Small intestine (tissue), 7 donors: ENCODE results near the gene TPCN2. TPM values are rescaled to one million over a fixed set of nuclear protein-coding genes. Genes with fewer than 3 reads are reported as not detected.

ENCODE experiments used
- DNase-seq, 2 donors: peaks; one replicate each; pipeline versions ENCODE4 v3.0.0 to v3.0.0-alpha.2; 2013
- FAIRE-seq: peaks from 2 replicates; lab custom pipeline; 2012; peaks lifted over from hg19 to GRCh38; lab: Jason Lieb, UNC
- H3K27ac ChIP-seq, 3 donors: one replicate each; pipeline ENCODE4 v1.5.1; 2013; ENCODE audit warnings: low read length in 2 of 3, mild to moderate bottlenecking in 2 of 3, control low read depth in 1 of 3, inconsistent platforms in 1 of 3, low read depth in 1 of 3, moderate library complexity in 1 of 3
- H3K27me3 ChIP-seq, 3 donors: one replicate each; pipeline ENCODE4 v1.6.1; 2013; ENCODE audit warnings: low read length in 3 of 3, inconsistent platforms in 1 of 3; ENCODE audit not compliant: control insufficient read depth in 3 of 3, insufficient read depth in 3 of 3
- H3K36me3 ChIP-seq, 3 donors: one replicate each; pipeline ENCODE4 v1.6.1; 2013; ENCODE audit warnings: low read length in 3 of 3, inconsistent platforms in 1 of 3, low read depth in 1 of 3, mild to moderate bottlenecking in 1 of 3, moderate library complexity in 1 of 3; ENCODE audit not compliant: control insufficient read depth in 3 of 3, insufficient read depth in 2 of 3
- H3K4me1 ChIP-seq, 3 donors: one replicate each; pipeline ENCODE4 v1.6.1; 2013; ENCODE audit warnings: low read length in 2 of 3, inconsistent platforms in 1 of 3, low read depth in 1 of 3, mild to moderate bottlenecking in 1 of 3, moderate library complexity in 1 of 3; ENCODE audit not compliant: control insufficient read depth in 3 of 3, insufficient read depth in 2 of 3
- H3K4me3 ChIP-seq, 3 donors: one replicate each; pipeline ENCODE4 v1.5.1; 2013; ENCODE audit warnings: low read length in 3 of 3, control low read depth in 1 of 3, inconsistent platforms in 1 of 3, low read depth in 1 of 3, mild to moderate bottlenecking in 1 of 3, moderate library complexity in 1 of 3
- H3K9me3 ChIP-seq, 2 donors: one replicate each; pipeline ENCODE4 v1.6.1; 2013; ENCODE audit warnings: low read depth in 1 of 2, low read length in 1 of 2; ENCODE audit not compliant: control insufficient read depth in 2 of 2, insufficient read depth in 1 of 2
- WGBS, 3 donors: extraction: QIAGEN DNeasy Blood & Tissue Kit; methylation state at CpG; one replicate each; pipeline ENCODE4 v1.1.7; 2013; 5-methylcytosine and 5-hydroxymethylcytosine counted together
- polyA plus RNA-seq, 4 donors: library from polyadenylated mRNA; stranded (reverse) in 3 of 4; unstranded in 1 of 4; fragments of 200-250 nt in 3 of 4; fragments of 120-200 nt in 1 of 4; gene quantifications; one replicate each; pipeline versions ENCODE4 v1.2.1 to v1.2.3, GENCODE V29; 2013
- donor health status: healthy with polysubstance abuse.
- donor health status: control.
- donor health status: control.
- donor health status: Bipolar disorder and iron deficiency.
- donor health status: healthy.

The TPCN2 gene
- polyA plus RNA-seq, 4 donors = 11.1 to 32.8 (median 12.8) TPM

DNA sequence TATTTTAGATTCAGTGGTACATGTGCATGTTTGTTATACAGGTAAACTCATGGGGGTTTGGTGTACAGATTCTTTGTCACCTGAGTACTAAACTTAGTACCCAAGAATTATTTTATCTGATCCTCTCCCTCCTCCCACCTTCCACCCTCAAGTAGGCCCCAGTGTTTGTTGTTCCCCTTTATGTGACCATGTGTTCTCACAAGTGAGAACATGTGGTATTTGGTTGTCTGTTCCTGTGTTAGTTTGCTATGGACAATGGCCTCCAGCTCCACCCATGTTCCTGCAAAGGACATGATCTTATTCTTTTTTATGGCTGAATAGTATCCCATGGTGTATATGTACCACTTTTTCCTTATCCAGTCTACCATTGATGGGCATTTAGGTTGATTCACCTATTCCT, 113.8 kb downstream of the TPCN2 start:
- no peak for DNase-seq
- Histone ChIP-seq H3K4me3 (no peak overlapping the region), H3K4me1 (peaks cover 0 to 6% (median 0%) of the 10 kb centered on the region in 3 donors), H3K36me3 (peaks cover 0 to 12% (median 0%) of the 10 kb centered on the region in 3 donors), H3K27ac (no peak overlapping the region), H3K9me3 (peaks cover 0 to 2% of the 10 kb centered on the region in 2 donors), H3K27me3 (peaks cover 0 to 2% (median 0%) of the 10 kb centered on the region in 3 donors)
- FAIRE-seq = no peak

GRCh38 chr11:69163842-69164241, 115.1 kb downstream of the TPCN2 start:
- Histone ChIP-seq H3K36me3 (peaks cover 0 to 3% (median 0%) of the 10 kb centered on the region in 3 donors), H3K27ac (no peak overlapping the region), H3K4me3 (no peak overlapping the region), H3K4me1 (no peaks in the 10 kb centered on the region), H3K9me3 (peaks cover 0 to 2% of the 10 kb centered on the region in 2 donors), H3K27me3 (peaks cover 0 to 2% (median 0%) of the 10 kb centered on the region in 3 donors)
- WGBS, 3 donors = 83 to 98% (median 95%) methylated on average over 1 of the region's 1 CpG
- FAIRE-seq (no peak), DNase-seq (no peak)

- Histone ChIP-seq H3K36me3 (no peaks in the 10 kb centered on the region), H3K4me1 (no peaks in the 10 kb centered on the region), H3K27me3 (peaks cover 0 to 2% (median 0%) of the 10 kb centered on the region in 3 donors), H3K9me3 (peaks cover 0 to 9% of the 10 kb centered on the region in 2 donors), H3K4me3 (no peak overlapping the region), H3K27ac (no peak overlapping the region)
- WGBS, 3 donors = 72 to 80% (median 75%) methylated on average over 10 of the region's 10 CpGs
- FAIRE-seq (no peak), DNase-seq (no peak)
Observed at GRCh38 chr11:69164824-69165223, 116.1 kb downstream of the TPCN2 start.

GRCh38 chr11:69165775-69166174, 117.0 kb downstream of the TPCN2 start:
- H3K27ac ChIP-seq = no peak overlapping the region
- WGBS, 3 donors = 67 to 84% (median 77%) methylated on average over 2 of the region's 2 CpGs
- H3K36me3 ChIP-seq = no peaks in the 10 kb centered on the region
- no peak overlapping the region for H3K4me3 ChIP-seq
- peaks cover 0 to 2% (median 0%) of the 10 kb centered on the region in 3 donors for H3K27me3 ChIP-seq
- FAIRE-seq (no peak), DNase-seq (no peak)
- H3K9me3 ChIP-seq = peaks cover 0 to 9% of the 10 kb centered on the region in 2 donors
- H3K4me1 ChIP-seq = no peaks in the 10 kb centered on the region

DNA sequence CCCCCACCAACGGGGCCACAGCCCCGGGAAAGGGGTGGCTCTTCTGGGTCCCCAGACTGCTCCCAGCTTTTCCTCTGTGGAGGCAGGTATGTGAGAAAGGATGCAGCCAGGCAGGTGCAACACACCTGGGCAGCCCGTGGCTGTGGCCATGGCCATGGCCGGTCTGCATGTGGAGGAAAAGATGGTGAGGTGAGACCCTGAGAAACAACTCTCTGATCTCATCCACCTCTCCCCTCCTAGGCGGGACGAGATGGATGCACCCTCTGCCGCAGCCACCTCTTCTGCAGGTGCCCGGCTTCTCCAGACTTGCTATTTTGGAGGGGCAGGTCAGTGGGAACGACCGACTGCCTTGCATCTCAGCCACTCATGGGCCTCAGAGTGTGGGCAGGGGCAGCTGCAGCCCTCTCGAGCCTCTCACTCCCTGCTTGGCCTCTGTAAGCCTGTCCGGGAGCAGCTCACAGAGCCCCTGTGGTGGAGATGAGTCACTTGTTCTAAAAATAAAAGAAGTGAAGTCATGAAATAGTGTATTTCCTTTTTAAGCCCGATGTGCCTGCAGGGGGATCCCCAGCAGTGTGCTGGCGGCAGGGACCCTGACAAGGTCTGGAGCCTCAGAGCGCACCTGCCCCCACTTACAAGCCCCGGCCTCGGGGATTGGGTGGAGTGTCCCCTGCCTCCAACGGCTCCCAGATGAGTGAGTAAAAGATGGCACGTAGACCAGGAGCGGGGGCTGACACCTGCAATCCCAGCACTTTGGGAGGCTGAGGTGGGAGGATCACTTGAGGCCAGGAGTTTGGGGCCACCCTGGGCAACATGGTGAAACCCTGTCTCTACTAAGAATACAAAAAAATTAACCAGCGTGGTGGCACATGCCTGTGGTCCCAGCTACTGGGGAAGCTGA, 117.7 kb downstream of the TPCN2 start:
- peaks cover 0 to 2% (median 0%) of the 10 kb centered on the region in 3 donors for H3K27me3 ChIP-seq
- H3K4me1 ChIP-seq = no peaks in the 10 kb centered on the region
- peaks cover 0 to 9% of the 10 kb centered on the region in 2 donors for H3K9me3 ChIP-seq
- no peak overlapping the region for H3K27ac ChIP-seq
- DNase-seq (peak in 1 of 2 donors; percentile 20), FAIRE-seq (no peak)
- H3K36me3 ChIP-seq = no peaks in the 10 kb centered on the region
- H3K4me3 ChIP-seq = no peak overlapping the region
- 47 to 58% (median 54%) methylated on average over 21 of the region's 21 CpGs for WGBS, 3 donors

GRCh38 chr11:69167130-69167915, 118.6 kb downstream of the TPCN2 start:
- Histone ChIP-seq H3K4me1 (no peaks in the 10 kb centered on the region), H3K4me3 (no peak overlapping the region), H3K27ac (no peak overlapping the region), H3K36me3 (no peaks in the 10 kb centered on the region), H3K9me3 (peaks cover 0 to 9% of the 10 kb centered on the region in 2 donors), H3K27me3 (peaks cover 0 to 2% (median 0%) of the 10 kb centered on the region in 3 donors)
- 78 to 86% (median 86%) methylated on average over 10 of the region's 10 CpGs for WGBS, 3 donors
- FAIRE-seq (no peak), DNase-seq (no peak)

GRCh38 chr11:69167916-69168691, 119.4 kb downstream of the TPCN2 start:
- FAIRE-seq = no peak
- WGBS, 3 donors = 70 to 84% (median 72%) methylated on average over 9 of the region's 9 CpGs
- no peaks in the 10 kb centered on the region for H3K36me3 ChIP-seq
- H3K27ac ChIP-seq = no peak overlapping the region
- H3K9me3 ChIP-seq = peaks cover 0 to 9% of the 10 kb centered on the region in 2 donors
- peaks cover 0 to 2% (median 0%) of the 10 kb centered on the region in 3 donors for H3K27me3 ChIP-seq
- DNase-seq = no peak
- no peaks in the 10 kb centered on the region for H3K4me1 ChIP-seq
- H3K4me3 ChIP-seq = no peak overlapping the region

DNA sequence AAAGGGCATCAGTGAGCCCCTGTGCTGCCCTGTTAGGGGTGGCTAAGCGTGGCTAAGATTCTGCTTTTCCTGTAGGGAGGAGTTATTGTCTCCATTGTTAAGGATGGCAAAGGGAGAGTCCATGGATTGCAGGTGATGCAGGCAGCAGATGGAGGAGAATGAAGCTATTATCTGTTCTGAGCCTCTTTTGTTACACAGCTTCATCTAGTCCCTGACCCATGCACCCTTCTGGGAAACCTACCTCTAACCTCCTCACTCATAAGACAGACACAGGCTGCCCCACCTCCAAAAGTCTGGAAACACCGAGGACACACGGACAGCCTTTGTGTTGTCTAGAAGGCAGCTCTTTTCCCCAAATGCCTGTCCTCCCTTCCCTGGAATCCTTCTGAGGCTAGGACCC, 120.7 kb downstream of the TPCN2 start:
- Histone ChIP-seq H3K4me1 (no peaks in the 10 kb centered on the region), H3K27ac (no peak overlapping the region), H3K9me3 (peaks cover 0 to 7% of the 10 kb centered on the region in 2 donors), H3K36me3 (no peaks in the 10 kb centered on the region), H3K4me3 (no peak overlapping the region), H3K27me3 (peaks cover 0 to 2% (median 0%) of the 10 kb centered on the region in 3 donors)
- FAIRE-seq = no peak
- DNase-seq = no peak
- WGBS, 3 donors = 88 to 97% (median 93%) methylated on average over 3 of the region's 3 CpGs
